T-cell (primary cell): ENCODE data around the gene BACH1. TPM values are rescaled to one million over a fixed set of nuclear protein-coding genes. Genes with fewer than 3 reads are reported as not detected.

ENCODE experiments used
- ATAC-seq, 4 experiments: fragments of 200-7000 bp in 3 of 4; fragments of 150-1000 bp in 1 of 4; cut with Tn5 transposase; replicated peaks in 1 of 4; 1 replicate in 3 of 4; 2 replicates in 1 of 4; pipeline ENCODE4 v1.10.0; 2021; ENCODE audit warnings: moderate library complexity in 3 of 4, mild to moderate bottlenecking in 2 of 4, moderate number of reproducible peaks in 1 of 4
- CTCF ChIA-PET, 2 donors: fragments of 300-600 bp; sonication (Branson Sonifier 250); formaldehyde crosslinking; loops; one replicate each; lab custom pipeline; 2022; ENCODE audit warnings: antibody characterized with exemption in 2 of 2; lab: Charles Lee
- POLR2A ChIA-PET, 2 donors: fragments of 300-600 bp; sonication (Branson Sonifier 250); formaldehyde crosslinking; loops; one replicate each; lab custom pipeline; 2022; ENCODE audit warnings: antibody characterized with exemption in 2 of 2; lab: Charles Lee
- DNase-seq, 35 experiments: peaks; one replicate each; pipeline versions ENCODE4 v3.0.0 to v3.0.0-alpha.2; 2013 to 2023
- H3K27ac ChIP-seq: one replicate; pipeline ENCODE4 v1.5.1; 2013; ENCODE audit warnings: low read length
- H3K27me3 ChIP-seq, 2 experiments: replicated peaks in 1 of 2; 1 replicate in 1 of 2; 2 replicates in 1 of 2; pipeline versions ENCODE4 v1.6.1 to v1.7.0; 2013; ENCODE audit warnings: low read length in 1 of 2, mixed read lengths in 1 of 2; ENCODE audit not compliant: control insufficient read depth in 2 of 2, insufficient read depth in 2 of 2; ENCODE audit errors: extremely low read depth in 1 of 2
- H3K36me3 ChIP-seq, 2 donors: 1 replicate in 1 of 2; 2 replicates in 1 of 2; pipeline versions ENCODE4 v1.6.1 to v1.7.0; 2013; ENCODE audit warnings: low read length in 1 of 2; ENCODE audit not compliant: control insufficient read depth in 2 of 2, insufficient read depth in 1 of 2; ENCODE audit errors: extremely low read depth in 1 of 2
- H3K4me1 ChIP-seq, 2 experiments: 1 replicate in 1 of 2; 2 replicates in 1 of 2; pipeline versions ENCODE4 v1.6.1 to v1.7.0; 2013; ENCODE audit warnings: low read length in 2 of 2, mixed read lengths in 1 of 2; ENCODE audit not compliant: insufficient read depth in 2 of 2, control insufficient read depth in 1 of 2; ENCODE audit errors: extremely low read depth in 1 of 2
- H3K4me3 ChIP-seq, 2 donors: 1 replicate in 1 of 2; 2 replicates in 1 of 2; pipeline versions ENCODE4 v1.5.1 to v1.7.0; 2013; ENCODE audit warnings: mild to moderate bottlenecking in 2 of 2, low read length in 1 of 2, moderate library complexity in 1 of 2; ENCODE audit not compliant: control insufficient read depth in 1 of 2; ENCODE audit errors: extremely low read depth in 1 of 2
- H3K9me3 ChIP-seq: 2 replicates; pipeline ENCODE4 v1.7.0; 2013
- H3K27ac Mint-ChIP-seq, 2 donors: one replicate each; pipeline ENCODE4 v1.8.0; 2020 to 2021; ENCODE audit warnings: mild to moderate bottlenecking in 2 of 2, mixed read lengths in 2 of 2
- H3K27me3 Mint-ChIP-seq, 2 donors: one replicate each; pipeline ENCODE4 v1.8.0; 2021 to 2022; ENCODE audit warnings: mixed read lengths in 2 of 2
- H3K36me3 Mint-ChIP-seq: one replicate; pipeline ENCODE4 v1.8.0; 2021; ENCODE audit warnings: mixed read lengths
- H3K4me1 Mint-ChIP-seq, 3 donors: one replicate each; pipeline ENCODE4 v1.8.0; 2020 to 2022; ENCODE audit warnings: mixed read lengths in 3 of 3, mild to moderate bottlenecking in 1 of 3
- H3K4me3 Mint-ChIP-seq, 3 donors: one replicate each; pipeline ENCODE4 v1.8.0; 2020 to 2022; ENCODE audit warnings: mild to moderate bottlenecking in 3 of 3, mixed read lengths in 3 of 3, moderate library complexity in 3 of 3
- H3K9me3 Mint-ChIP-seq, 3 donors: one replicate each; pipeline ENCODE4 v1.8.0; 2020 to 2022; ENCODE audit warnings: mixed read lengths in 3 of 3
- WGBS: methylation state at CpG from one replicate; pipeline ENCODE4 v1.1.5; 2013; ENCODE audit warnings: missing lambda C conversion rate; ENCODE audit not compliant: insufficient coverage; 5-methylcytosine and 5-hydroxymethylcytosine counted together
- total RNA-seq, 35 experiments: library from RNA in 6 of 35; stranded (reverse) in 6 of 35; fragments of 120-200 nt in 1 of 35; gene quantifications; one replicate each; pipeline versions ENCODE4 v1.2.1 to v1.2.4 and lab custom pipeline; 2013 to 2026

BACH1 gene
- total RNA-seq, 5 donors from 2014 or later (not counting 1 experiment from before 2014, with no cell fraction given), result 42.9 to 54.8 (median 52.8) TPM

GRCh38 chr21:29289317-29289716 is 9.4 kb upstream of the BACH1 start:
- no peak overlapping the region for H3K4me3 Mint-ChIP-seq
- Histone ChIP-seq H3K36me3 (no peaks in the 10 kb centered on the region), H3K27ac (no peak overlapping the region), H3K9me3 (no peaks in the 10 kb centered on the region), H3K4me1 (peaks cover 0 to under 1% of the 10 kb centered on the region in 2 experiments), H3K4me3 (no peak overlapping the region), H3K27me3 (no peaks in the 10 kb centered on the region)
- peaks cover 0 to 4% of the 10 kb centered on the region in 2 donors for H3K27me3 Mint-ChIP-seq
- ChIA-PET POLR2A (no interaction called here), CTCF (interaction anchor here in 1 of 2 donors (1.0 kb wide), 1 partner anchor 44 kb away, joined by 3 read pairs; no protein-coding TSS in a partner anchor)
- no peak overlapping the region for H3K27ac Mint-ChIP-seq
- DNase-seq (no peak), ATAC-seq (no peak)
- no peaks in the 10 kb centered on the region for H3K36me3 Mint-ChIP-seq
- peaks cover 0 to 6% (median 0%) of the 10 kb centered on the region in 3 donors for H3K9me3 Mint-ChIP-seq
- peaks cover 12 to 16% (median 14%) of the 10 kb centered on the region in 3 donors for H3K4me1 Mint-ChIP-seq
- whole genome bisulfite sequencing, result no CpG with 5 or more reads among the region's 4 CpGs

GRCh38 chr21:29290240-29290639 is 8.5 kb upstream of the BACH1 start:
- H3K4me3 ChIP-seq, result no peak overlapping the region
- no CpG with 5 or more reads among the region's 1 CpG for WGBS
- H3K4me1 Mint-ChIP-seq, result peaks cover 21 to 26% (median 23%) of the 10 kb centered on the region in 3 donors
- ChIA-PET CTCF (interaction anchor here in 1 of 2 donors (0.9 to 1.2 kb wide), 2 partner anchors 9 to 86 kb away, joined by 3 read pairs; no protein-coding TSS in a partner anchor), POLR2A (interaction anchor here in 1 of 2 donors (0.5 to 0.6 kb wide), 2 partner anchors 161 to 184 kb away, joined by 4 read pairs; no protein-coding TSS in a partner anchor)
- H3K27me3 Mint-ChIP-seq, result peaks cover 0 to 4% of the 10 kb centered on the region in 2 donors
- no peak overlapping the region for H3K27ac ChIP-seq
- no peaks in the 10 kb centered on the region for H3K36me3 Mint-ChIP-seq
- DNase-seq, result no peak
- no peaks in the 10 kb centered on the region for H3K9me3 ChIP-seq
- H3K36me3 ChIP-seq, result no peaks in the 10 kb centered on the region
- no peak for ATAC-seq
- peaks cover 0 to 6% of the 10 kb centered on the region in 2 experiments for H3K4me1 ChIP-seq
- no peak overlapping the region for H3K27ac Mint-ChIP-seq
- no peaks in the 10 kb centered on the region for H3K27me3 ChIP-seq
- peaks cover 0 to 6% (median 0%) of the 10 kb centered on the region in 3 donors for H3K9me3 Mint-ChIP-seq
- no peak overlapping the region for H3K4me3 Mint-ChIP-seq

DNA sequence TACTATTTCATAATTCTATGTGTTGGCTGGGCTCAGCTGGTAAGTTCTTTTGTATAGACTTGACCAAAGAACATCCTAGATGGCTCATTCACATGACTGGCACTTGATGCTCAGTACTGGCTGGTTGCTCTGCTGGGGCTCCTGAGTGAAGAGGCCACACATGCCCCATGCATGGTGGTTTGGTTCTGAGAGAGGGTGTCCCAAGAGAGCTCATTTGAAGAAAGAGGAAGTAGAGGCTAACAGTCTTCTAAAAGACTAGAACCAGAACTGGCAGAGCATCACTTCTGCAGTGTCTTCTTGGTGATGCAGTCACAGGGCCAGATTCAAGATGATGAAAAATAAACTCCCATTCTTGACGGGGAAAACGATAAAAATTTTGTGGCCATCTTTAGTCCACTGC is 5.2 kb upstream of the BACH1 start:
- Histone ChIP-seq H3K9me3 (no peaks in the 10 kb centered on the region), H3K4me1 (peaks cover 6 to 12% of the 10 kb centered on the region in 2 experiments), H3K27ac (no peak overlapping the region), H3K4me3 (no peak overlapping the region), H3K27me3 (peaks cover 0 to 3% of the 10 kb centered on the region in 2 experiments), H3K36me3 (no peaks in the 10 kb centered on the region)
- H3K27ac Mint-ChIP-seq, result peak overlapping the region; percentile 59 to 74
- POLR2A ChIA-PET, result interaction anchor here in 1 of 2 donors (0.5 kb wide), 1 partner anchor 51 kb away, joined by 3 read pairs; no protein-coding TSS in a partner anchor
- 94% methylated on average over 2 of the region's 2 CpGs for WGBS
- DNase-seq (no peak), ATAC-seq (no peak)
- H3K36me3 Mint-ChIP-seq, result no peaks in the 10 kb centered on the region
- H3K27me3 Mint-ChIP-seq, result no peaks in the 10 kb centered on the region
- CTCF ChIA-PET, result no interaction called here
- peaks cover 36 to 39% (median 39%) of the 10 kb centered on the region in 3 donors for H3K4me1 Mint-ChIP-seq
- H3K4me3 Mint-ChIP-seq, result peak overlapping the region in 1 of 3 donors; percentile 25
- peaks cover 0 to 6% (median 5%) of the 10 kb centered on the region in 3 donors for H3K9me3 Mint-ChIP-seq

DNA sequence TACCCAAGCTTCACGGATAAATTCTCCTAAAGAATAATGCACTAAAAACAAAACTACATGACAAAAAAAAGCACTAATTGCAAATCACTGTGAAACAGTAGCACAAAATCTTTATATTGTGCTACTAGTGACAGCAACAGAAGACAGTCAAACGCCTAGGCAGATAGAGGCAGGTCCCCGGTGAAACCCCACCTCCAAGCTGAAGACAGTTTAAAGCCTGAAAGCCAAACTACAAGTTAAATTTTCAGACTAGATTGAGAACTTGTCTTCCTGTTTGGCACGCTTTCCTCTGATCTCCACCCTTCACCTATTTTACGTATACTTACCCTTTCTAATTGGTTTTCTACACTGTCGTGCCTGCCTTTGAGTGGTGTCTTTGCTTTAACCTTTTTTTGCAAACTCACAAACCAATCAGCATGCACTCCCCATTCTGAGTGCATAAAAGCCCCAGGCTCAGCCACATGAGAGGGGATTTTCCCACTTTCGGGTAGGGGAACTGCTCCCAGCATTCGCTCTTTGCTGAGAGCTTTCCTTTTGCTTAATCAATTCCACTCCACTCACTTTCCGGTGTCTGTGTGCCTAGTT is 3.6 kb upstream of the BACH1 start:
- 27% methylated on average over 4 of the region's 9 CpGs for WGBS

GRCh38 chr21:29296446-29296845 is 2.3 kb upstream of the BACH1 start:
- no peak overlapping the region for H3K27ac ChIP-seq
- Mint-ChIP-seq H3K36me3 (no peaks in the 10 kb centered on the region), H3K9me3 (peaks cover 0 to 6% (median 5%) of the 10 kb centered on the region in 3 donors), H3K4me1 (peaks cover 55 to 62% (median 59%) of the 10 kb centered on the region in 3 donors), H3K27ac (peak overlapping the region; percentile 25 to 66), H3K4me3 (peak overlapping the region in 1 of 3 donors; percentile 7), H3K27me3 (no peaks in the 10 kb centered on the region)
- DNase-seq (no peak), ATAC-seq (no peak)
- POLR2A ChIA-PET, result interaction anchor here (0.7 to 1.0 kb wide), 3 partner anchors 157 to 269 kb away, joined by 3 to 10 read pairs (median 5); no protein-coding TSS in a partner anchor
- CTCF ChIA-PET, result interaction anchor here (0.7 to 1.2 kb wide), 2 partner anchors 164 to 413 kb away, joined by 3 read pairs; no protein-coding TSS in a partner anchor
- H3K27me3 ChIP-seq, result peaks cover 0 to 3% of the 10 kb centered on the region in 2 experiments
- H3K9me3 ChIP-seq, result no peaks in the 10 kb centered on the region
- no peaks in the 10 kb centered on the region for H3K36me3 ChIP-seq
- H3K4me3 ChIP-seq, result no peak overlapping the region
- H3K4me1 ChIP-seq, result peaks cover 10 to 21% of the 10 kb centered on the region in 2 experiments
- 63% methylated on average over 1 of the region's 3 CpGs for WGBS

More for the DNA sequence above, 3.6 kb upstream of the BACH1 start:
- Histone ChIP-seq H3K27me3 (peaks cover 0 to 3% of the 10 kb centered on the region in 2 experiments), H3K9me3 (no peaks in the 10 kb centered on the region), H3K4me3 (peak overlapping the region; percentile 5 to 32), H3K36me3 (no peaks in the 10 kb centered on the region), H3K27ac (peak overlapping the region; percentile 75), H3K4me1 (peaks cover 6 to 17% of the 10 kb centered on the region in 2 experiments)
- ChIA-PET CTCF (interaction anchor here in 1 of 2 donors (0.5 kb wide), 1 partner anchor 9 kb away, joined by 3 read pairs; no protein-coding TSS in a partner anchor), POLR2A (interaction anchor here in 1 of 2 donors (0.6 to 1.0 kb wide), 2 partner anchors 158 to 219 kb away, joined by 4 to 5 read pairs; no protein-coding TSS in a partner anchor)
- Mint-ChIP-seq H3K27ac (peak overlapping the region; percentile 87 to 88), H3K4me1 (peaks cover 44 to 49% (median 48%) of the 10 kb centered on the region in 3 donors), H3K36me3 (no peaks in the 10 kb centered on the region), H3K9me3 (peaks cover 0 to 6% (median 5%) of the 10 kb centered on the region in 3 donors), H3K27me3 (no peaks in the 10 kb centered on the region), H3K4me3 (peak overlapping the region; percentile 55 to 66 (median 56))
- ATAC-seq, result peak; percentile 3 to 56 (median 11)
- DNase-seq, result peak in 30 of 35 experiments; percentile 10 to 76 (median 31)
